HEK293T (cell line): ENCODE data around the gene CEP57L1.

Experiments used
- CTCF ChIA-PET: fragments of 350-600 bp; formaldehyde crosslinking; extraction: SDS; loops from one replicate; lab custom pipeline; 2021; ENCODE audit warnings: antibody characterized with exemption, inconsistent platforms; lab: Yijun Ruan, JAX
- POLR2A ChIA-PET: fragments of 350-600 bp; formaldehyde crosslinking; extraction: SDS; loops from one replicate; lab custom pipeline; 2020; ENCODE audit warnings: antibody characterized with exemption, inconsistent platforms; lab: Yijun Ruan, JAX
- DNase-seq: peaks from one replicate; pipeline ENCODE4 v3.0.0; 2012; ENCODE audit warnings: mixed read lengths; ENCODE audit errors: extremely low spot score
- ARNT ChIP-seq: fragments of 450-650 bp; IDR thresholded peaks from 2 replicates; pipeline ENCODE4 v1.6.1; 2017; ENCODE audit warnings: mild to moderate bottlenecking
- BHLHE40 ChIP-seq: fragments of 450-650 bp; IDR thresholded peaks from 2 replicates; pipeline ENCODE4 v1.6.1; 2016; ENCODE audit warnings: mild to moderate bottlenecking, moderate library complexity, borderline replicate concordance
- CTBP1 ChIP-seq: fragments of 450-650 bp; IDR thresholded peaks from 2 replicates; pipeline ENCODE4 v1.6.1; 2016; ENCODE audit warnings: borderline replicate concordance
- ELF4 ChIP-seq: fragments of 450-650 bp; IDR thresholded peaks from 2 replicates; pipeline ENCODE4 v1.6.1; 2017; ENCODE audit warnings: antibody characterized with exemption
- FOXA1 ChIP-seq: fragments of 450-650 bp; IDR thresholded peaks from 2 replicates; pipeline ENCODE4 v1.6.1; 2016; ENCODE audit warnings: mild to moderate bottlenecking
- FOXK2 ChIP-seq: fragments of 450-650 bp; IDR thresholded peaks from 2 replicates; pipeline ENCODE4 v1.6.1; 2016; ENCODE audit warnings: mild to moderate bottlenecking
- FOXM1 ChIP-seq: fragments of 450-650 bp; IDR thresholded peaks from 2 replicates; pipeline ENCODE4 v1.6.1; 2017; ENCODE audit warnings: mild to moderate bottlenecking, borderline replicate concordance
- HDGF ChIP-seq: fragments of 450-650 bp; IDR thresholded peaks from 2 replicates; pipeline ENCODE4 v1.6.1; 2017; ENCODE audit warnings: antibody characterized with exemption, borderline replicate concordance
- L3MBTL2 ChIP-seq: fragments of 450-650 bp; conservative IDR thresholded peaks from 2 replicates; pipeline ENCODE4 v1.6.1; 2016; ENCODE audit warnings: mild to moderate bottlenecking
- LEF1 ChIP-seq: fragments of 450-650 bp; IDR thresholded peaks from 2 replicates; pipeline ENCODE4 v1.6.1; 2017; ENCODE audit warnings: mild to moderate bottlenecking, borderline replicate concordance
- NFRKB ChIP-seq: fragments of 450-650 bp; IDR thresholded peaks from 2 replicates; pipeline ENCODE4 v1.6.1; 2016; ENCODE audit warnings: mild to moderate bottlenecking, moderate library complexity
- PKNOX1 ChIP-seq: fragments of 450-650 bp; IDR thresholded peaks from 2 replicates; pipeline ENCODE4 v1.6.1; 2016
- SP1 ChIP-seq: fragments of 450-650 bp; IDR thresholded peaks from 2 replicates; pipeline ENCODE4 v1.6.1; 2017
- SUZ12 ChIP-seq: fragments of 450-650 bp; IDR thresholded peaks from 2 replicates; pipeline ENCODE4 v1.6.1; 2016; ENCODE audit warnings: mild to moderate bottlenecking
- TARDBP ChIP-seq: fragments of 450-650 bp; IDR thresholded peaks from 2 replicates; pipeline ENCODE4 v1.6.1; 2016
- ZNF384 ChIP-seq: fragments of 450-650 bp; IDR thresholded peaks from 2 replicates; pipeline ENCODE4 v1.6.1; 2016

The CEP57L1 gene

GRCh38 chr6:109091314-109092024, 3.8 kb upstream of the CEP57L1 start:
- no peak for TF ChIP-seq NFRKB
- TF ChIP-seq PKNOX1, result no peak
- TF ChIP-seq HDGF, result no peak
- no peak for TF ChIP-seq ARNT
- TF ChIP-seq LEF1, result no peak
- no peak for TF ChIP-seq ELF4
- TF ChIP-seq TARDBP, result no peak
- TF ChIP-seq FOXM1, result no peak
- no peak for TF ChIP-seq BHLHE40
- no peak for TF ChIP-seq SP1
- no peak for TF ChIP-seq CTBP1
- no peak for TF ChIP-seq ZNF384
- TF ChIP-seq L3MBTL2, result no peak
- no peak for DNase-seq
- CTCF ChIA-PET, result interaction anchor here (1.0 kb wide), 1 partner anchor 10 kb away, joined by 3 read pairs; no protein-coding TSS in a partner anchor
- POLR2A ChIA-PET, result interaction anchor here (0.6 kb wide), 1 partner anchor 108 kb away, joined by 3 read pairs; no protein-coding TSS in a partner anchor

GRCh38 chr6:109092074-109092473, 3.2 kb upstream of the CEP57L1 start:
- POLR2A ChIA-PET, result no interaction called here
- no peak for TF ChIP-seq HDGF
- no peak for TF ChIP-seq BHLHE40
- no peak for TF ChIP-seq SUZ12
- no peak for TF ChIP-seq L3MBTL2
- no peak for TF ChIP-seq ZNF384
- no peak for TF ChIP-seq LEF1
- no peak for TF ChIP-seq NFRKB
- TF ChIP-seq FOXA1, result no peak
- TF ChIP-seq ARNT, result no peak
- TF ChIP-seq CTBP1, result no peak
- TF ChIP-seq SP1, result no peak
- no peak for DNase-seq
- CTCF ChIA-PET, result no interaction called here

GRCh38 chr6:109093732-109094415, 1.4 kb upstream of the CEP57L1 start:
- TF ChIP-seq NFRKB, result no peak
- TF ChIP-seq SUZ12, result no peak
- TF ChIP-seq ARNT, result no peak
- TF ChIP-seq HDGF, result no peak
- TF ChIP-seq FOXA1, result no peak
- TF ChIP-seq L3MBTL2, result no peak
- ChIA-PET CTCF (interaction anchor here (0.6 to 1.2 kb wide), 5 partner anchors 9 to 1100 kb away, joined by 3 to 11 read pairs (median 3); no protein-coding TSS in a partner anchor), POLR2A (interaction anchor here (0.6 to 2.4 kb wide), 16 partner anchors 9 to 536 kb away, joined by 3 to 11 read pairs (median 5); partner anchors contain the start of genes ARMC2, CD164 and FOXO3)
- no peak for DNase-seq

GRCh38 chr6:109094416-109095035, 781 bp upstream of the CEP57L1 start, which contains the start of gene SESN1:
TSS of gene SESN1 (minus strand) at chr6:109094846. CDS start at chr6:109094073, 773 bp downstream.
- ChIA-PET POLR2A (interaction anchor here (0.6 to 2.4 kb wide), 18 partner anchors 10 to 537 kb away, joined by 3 to 11 read pairs (median 5); partner anchors contain the start of genes ARMC2, CD164 and FOXO3), CTCF (interaction anchor here (0.6 to 1.2 kb wide), 4 partner anchors 10 to 1100 kb away, joined by 3 to 11 read pairs (median 4); no protein-coding TSS in a partner anchor)

GRCh38 chr6:109095835-109096084, 453 bp downstream of the CEP57L1 start:
- DNase-seq, result no peak
- ChIA-PET POLR2A (interaction anchor here (1.7 to 2.4 kb wide), 3 partner anchors 10 to 535 kb away, joined by 6 to 9 read pairs (median 7); partner anchors contain the start of genes CD164 and FOXO3), CTCF (no interaction called here)
- TF ChIP-seq LEF1 (no peak), SP1 (no peak), ELF4 (no peak), ZNF384 (no peak), HDGF (no peak), FOXM1 (no peak), ARNT (no peak), BHLHE40 (no peak), CTBP1 (no peak), FOXA1 (no peak), L3MBTL2 (no peak), SUZ12 (no peak), TARDBP (no peak), FOXK2 (no peak), NFRKB (no peak), PKNOX1 (no peak)

More at GRCh38 chr6:109094416-109095035, 781 bp upstream of the CEP57L1 start, which contains the start of gene SESN1:
- peak; percentile 12; the same call in 1 of the 2 replicates for TF ChIP-seq ELF4
- peak; percentile 63; the same call in 1 of the 2 replicates for TF ChIP-seq L3MBTL2
- TF ChIP-seq SUZ12, result no peak
- DNase-seq, result peak; percentile 78

GRCh38 chr6:109096208-109096607, 901 bp downstream of the CEP57L1 start:
- no peak for DNase-seq
- POLR2A ChIA-PET, result interaction anchor here (1.0 to 1.7 kb wide), 2 partner anchors 10 to 541 kb away, joined by 3 to 6 read pairs; no protein-coding TSS in a partner anchor
- TF ChIP-seq ZNF384, result no peak
- CTCF ChIA-PET, result interaction anchor here (0.7 kb wide), 1 partner anchor 604 kb away, joined by 3 read pairs; no protein-coding TSS in a partner anchor
